HG03139 (cell line): ENCODE data around the gene TNNI2.
"Not testable (repeated sequence)": the region's sequence is repeated elsewhere in the genome, so short reads cannot be mapped to it uniquely, and the experiment has no call there.

Experiments
- ATAC-seq: cut with Tn5 transposase; IDR thresholded peaks from one replicate; pipeline ENCODE4 v1.9.1; 2021; ENCODE audit not compliant: unreplicated experiment

TNNI2 gene

DNA sequence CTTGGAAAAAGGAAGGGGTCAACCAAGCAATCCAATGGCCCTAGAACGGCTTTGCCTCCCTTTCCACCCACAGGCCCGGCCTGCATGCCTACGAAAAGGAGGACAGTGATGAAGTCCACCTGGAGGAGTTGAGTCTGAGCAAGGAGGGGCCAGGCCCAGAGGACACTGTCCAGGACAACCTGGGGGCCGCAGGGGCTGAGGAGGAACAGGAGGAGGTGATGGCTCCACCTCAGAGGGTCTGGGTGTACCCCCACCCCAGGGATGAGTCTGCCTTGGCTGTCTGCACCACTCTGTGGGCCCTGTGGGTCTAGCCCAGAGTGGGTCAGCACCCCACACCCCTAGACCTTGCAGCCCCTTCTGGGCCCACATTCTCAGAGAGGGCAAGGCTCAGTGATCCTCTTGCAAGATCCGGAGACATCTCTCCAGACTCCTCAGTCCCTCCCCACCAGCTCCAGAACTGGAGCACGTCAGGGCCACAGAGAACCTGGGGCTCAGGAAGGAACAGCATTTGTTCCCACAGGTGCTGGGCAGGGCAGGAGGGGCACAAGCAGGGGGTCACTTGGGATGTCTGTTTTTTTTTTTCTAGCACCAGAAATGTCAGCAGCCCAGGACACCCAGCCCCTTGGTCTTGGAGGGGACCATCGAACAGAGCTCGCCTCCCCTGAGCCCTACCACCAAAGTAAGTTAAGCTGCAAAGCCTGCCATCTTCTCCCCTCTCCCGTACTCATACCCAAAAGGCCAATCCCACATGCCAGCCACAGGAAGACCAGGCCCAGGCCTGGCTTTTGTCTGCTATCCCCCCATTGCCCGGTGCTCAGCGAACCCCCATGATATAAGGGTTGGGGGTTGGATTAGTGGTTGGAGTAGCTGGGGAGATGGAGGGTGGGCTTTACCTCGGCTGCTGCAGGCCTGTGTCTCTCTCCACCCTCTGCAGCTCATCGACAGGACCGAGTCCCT, 44.8 kb downstream of the TNNI2 start:
- ATAC-seq = no peak

DNA sequence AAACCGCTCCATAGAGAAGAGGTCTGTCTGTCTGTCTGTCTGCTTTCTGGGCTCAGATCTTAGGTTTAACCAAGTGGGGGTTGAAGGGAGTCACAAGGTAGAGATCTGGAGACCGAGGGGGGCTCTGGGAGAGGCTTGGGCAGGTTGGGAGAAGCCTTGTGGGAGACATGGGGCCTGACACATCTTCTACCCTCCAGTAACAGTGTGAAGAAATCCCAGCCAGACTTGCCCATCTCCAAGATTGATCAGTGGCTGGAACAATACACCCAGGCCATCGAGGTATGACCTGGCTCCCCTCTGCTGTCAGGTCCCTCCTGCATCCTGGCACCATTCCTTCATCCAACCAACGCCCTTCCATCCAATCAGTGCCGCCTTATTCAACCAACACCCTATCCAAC, 45.5 kb downstream of the TNNI2 start:
- ATAC-seq = no peak

- not testable (repeated sequence) for ATAC-seq
Measured at GRCh38 chr11:1886551-1886950, 47.8 kb downstream of the TNNI2 start.

- ATAC-seq = no peak
Measured at GRCh38 chr11:1887451-1888346, 48.9 kb downstream of the TNNI2 start.

- no peak for ATAC-seq
Measured at GRCh38 chr11:1888347-1888753, 49.6 kb downstream of the TNNI2 start.

- ATAC-seq = no peak
Measured at GRCh38 chr11:1888811-1889210, 50.0 kb downstream of the TNNI2 start.

GRCh38 chr11:1889224-1889930, 50.6 kb downstream of the TNNI2 start:
- no peak for ATAC-seq

GRCh38 chr11:1889941-1890855, 51.4 kb downstream of the TNNI2 start:
- ATAC-seq = no peak
